Embryonic facial prominence (tissue), 1 donor: ENCODE measurements around the gene PCDHB6.
"Not testable (repeated sequence)": the region's sequence is repeated elsewhere in the genome, so short reads cannot be mapped to it uniquely, and the experiment has no call there.

Experiments used
- DNase-seq: peaks from one replicate; pipeline ENCODE4 v3.0.0-alpha.2; 2016; ENCODE audit errors: extremely low spot score

The PCDHB6 gene

DNA sequence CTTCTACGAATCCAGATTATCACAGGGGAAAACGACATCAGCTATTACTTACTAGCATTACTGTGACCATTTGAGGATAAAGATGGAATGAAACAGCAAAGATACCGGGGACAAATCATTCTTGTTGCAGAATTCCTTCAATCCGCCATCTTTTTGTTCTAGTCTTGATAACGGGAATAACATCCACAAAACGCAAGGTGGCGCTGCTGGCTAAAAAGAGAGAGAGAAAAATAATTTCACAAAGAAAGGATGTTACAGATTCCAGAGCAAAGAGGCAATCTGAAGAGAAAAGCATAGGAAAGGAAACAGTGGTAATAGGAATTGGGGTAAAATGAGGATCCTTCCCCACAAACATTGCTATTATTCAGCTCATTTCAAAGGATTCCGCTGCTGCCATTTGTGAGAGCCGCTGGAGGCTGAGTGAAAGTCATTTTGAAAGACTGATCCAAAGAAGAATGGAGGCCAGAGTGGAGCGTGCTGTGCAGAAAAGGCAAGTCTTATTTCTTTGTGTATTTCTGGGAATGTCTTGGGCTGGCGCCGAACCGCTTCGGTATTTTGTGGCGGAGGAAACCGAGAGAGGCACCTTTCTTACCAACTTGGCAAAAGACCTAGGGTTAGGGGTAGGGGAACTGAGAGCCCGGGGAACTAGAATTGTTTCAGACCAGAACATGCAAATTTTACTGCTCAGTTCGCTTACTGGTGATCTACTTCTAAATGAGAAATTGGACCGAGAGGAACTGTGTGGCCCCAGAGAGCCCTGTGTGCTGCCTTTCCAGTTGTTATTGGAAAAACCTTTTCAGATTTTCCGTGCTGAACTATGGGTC, 22.7 kb downstream of the PCDHB6 start, which contains the start of gene PCDHB7:
TSS of gene PCDHB7 (plus strand) at position 264 of the 824 bp plus-strand sequence. CDS start at position 456, 192 bp downstream.
- DNase-seq = no peak

DNA sequence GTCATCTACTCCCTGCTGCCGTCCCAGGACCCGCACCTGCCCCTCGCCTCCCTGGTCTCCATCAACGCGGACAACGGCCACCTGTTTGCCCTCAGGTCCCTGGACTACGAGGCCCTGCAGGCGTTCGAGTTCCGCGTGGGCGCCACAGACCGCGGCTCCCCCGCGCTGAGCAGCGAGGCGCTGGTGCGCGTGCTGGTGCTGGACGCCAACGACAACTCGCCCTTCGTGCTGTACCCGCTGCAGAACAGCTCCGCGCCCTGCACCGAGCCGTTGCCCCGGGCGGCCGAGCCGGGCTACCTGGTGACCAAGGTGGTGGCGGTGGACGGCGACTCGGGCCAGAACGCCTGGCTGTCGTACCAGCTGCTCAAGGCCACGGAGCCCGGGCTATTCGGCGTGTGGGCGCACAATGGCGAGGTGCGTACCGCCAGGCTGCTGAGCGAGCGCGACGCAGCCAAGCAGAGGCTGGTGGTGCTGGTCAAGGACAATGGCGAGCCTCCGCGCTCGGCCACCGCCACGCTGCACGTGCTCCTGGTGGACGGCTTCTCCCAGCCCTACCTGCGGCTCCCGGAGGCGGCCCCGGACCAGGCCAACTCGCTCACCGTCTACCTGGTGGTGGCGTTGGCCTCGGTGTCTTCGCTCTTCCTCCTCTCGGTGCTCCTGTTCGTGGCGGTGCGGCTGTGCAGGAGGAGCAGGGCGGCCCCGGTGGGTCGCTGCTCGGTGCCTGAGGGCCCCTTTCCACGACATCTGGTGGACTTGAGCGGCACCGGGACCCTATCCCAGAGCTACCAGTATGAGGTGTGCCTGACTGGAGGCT, 24.6 kb downstream of the PCDHB6 start:
- DNase-seq = not testable (repeated sequence)

DNA sequence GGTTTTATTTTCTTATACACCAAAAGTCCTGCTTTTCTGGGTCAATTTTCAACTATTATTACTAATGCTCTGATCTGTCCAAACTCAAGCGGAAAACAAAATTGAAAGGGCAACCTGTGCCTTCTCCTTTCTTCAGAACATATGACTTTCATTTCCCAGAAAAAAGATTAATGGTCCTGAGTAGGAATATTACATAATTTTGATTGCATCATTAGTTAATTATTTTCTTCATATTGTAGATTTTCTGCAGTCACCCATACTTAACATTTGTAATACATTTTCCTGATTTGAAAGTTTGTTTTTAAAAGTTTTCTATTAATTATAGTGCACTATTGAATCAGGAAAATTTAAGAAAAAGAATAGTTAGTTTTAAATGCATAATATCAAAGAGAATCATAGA, 26.1 kb downstream of the PCDHB6 start:
- DNase-seq = no peak

DNA sequence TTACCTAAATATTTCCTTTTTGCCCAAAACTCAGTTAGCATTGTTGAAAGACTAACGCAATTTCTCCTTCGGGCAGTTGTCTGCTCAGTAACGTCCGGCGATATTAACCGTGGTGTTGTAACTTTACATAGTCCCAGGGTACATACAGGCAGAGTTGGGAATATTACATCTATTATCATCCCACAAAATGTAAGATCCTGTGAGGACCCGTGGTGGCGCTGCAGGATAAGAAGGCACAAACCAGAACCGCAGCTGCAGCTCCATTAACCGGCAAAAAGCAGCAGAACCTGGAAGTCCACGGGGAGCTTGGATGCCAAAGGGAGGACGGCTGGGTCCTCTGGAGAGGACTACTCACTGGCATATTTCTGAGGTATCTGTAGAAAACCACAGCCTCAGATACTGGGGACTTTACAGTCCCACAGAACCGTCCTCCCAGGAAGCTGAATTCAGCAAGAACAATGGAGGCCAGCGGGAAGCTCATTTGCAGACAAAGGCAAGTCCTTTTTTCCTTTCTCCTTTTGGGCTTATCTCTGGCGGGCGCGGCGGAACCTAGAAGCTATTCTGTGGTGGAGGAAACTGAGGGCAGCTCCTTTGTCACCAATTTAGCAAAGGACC, 27.8 kb downstream of the PCDHB6 start, which contains the start of gene PCDHB8:
TSS of gene PCDHB8 (plus strand) at position 214 of the 615 bp plus-strand sequence. CDS start at position 459, 245 bp downstream.
- not testable (repeated sequence) for DNase-seq

DNA sequence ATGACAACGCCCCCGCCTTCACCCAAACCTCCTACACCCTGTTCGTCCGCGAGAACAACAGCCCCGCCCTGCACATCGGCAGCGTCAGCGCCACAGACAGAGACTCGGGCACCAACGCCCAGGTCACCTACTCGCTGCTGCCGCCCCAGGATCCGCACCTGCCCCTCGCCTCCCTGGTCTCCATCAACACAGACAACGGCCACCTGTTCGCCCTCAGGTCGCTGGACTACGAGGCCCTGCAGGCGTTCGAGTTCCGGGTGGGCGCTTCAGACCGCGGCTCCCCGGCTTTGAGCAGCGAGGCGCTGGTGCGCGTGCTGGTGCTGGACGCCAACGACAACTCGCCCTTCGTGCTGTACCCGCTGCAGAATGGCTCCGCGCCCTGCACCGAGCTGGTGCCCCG, 29.5 kb downstream of the PCDHB6 start:
- DNase-seq = not testable (repeated sequence)

GRCh38 chr5:141179876-141180275, 30.0 kb downstream of the PCDHB6 start:
- DNase-seq = not testable (repeated sequence)

DNA sequence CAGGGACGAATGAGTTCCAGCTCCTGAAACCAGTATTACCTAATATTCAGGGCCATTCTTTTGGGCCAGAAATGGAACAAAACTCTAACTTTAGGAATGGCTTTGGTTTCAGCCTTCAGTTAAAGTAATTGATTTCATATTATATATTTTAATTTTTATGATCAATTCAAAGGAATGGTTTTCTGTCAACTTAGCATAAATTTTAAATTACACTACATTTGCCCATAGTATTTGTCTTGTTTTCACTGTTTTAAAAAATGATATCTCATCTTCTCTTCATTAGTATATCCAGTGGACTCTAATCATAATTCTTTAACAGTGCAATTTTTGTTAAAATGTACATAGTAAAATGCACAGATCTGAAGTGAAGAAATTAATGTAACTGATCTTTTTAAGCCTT, 30.5 kb downstream of the PCDHB6 start:
- no peak for DNase-seq

DNA sequence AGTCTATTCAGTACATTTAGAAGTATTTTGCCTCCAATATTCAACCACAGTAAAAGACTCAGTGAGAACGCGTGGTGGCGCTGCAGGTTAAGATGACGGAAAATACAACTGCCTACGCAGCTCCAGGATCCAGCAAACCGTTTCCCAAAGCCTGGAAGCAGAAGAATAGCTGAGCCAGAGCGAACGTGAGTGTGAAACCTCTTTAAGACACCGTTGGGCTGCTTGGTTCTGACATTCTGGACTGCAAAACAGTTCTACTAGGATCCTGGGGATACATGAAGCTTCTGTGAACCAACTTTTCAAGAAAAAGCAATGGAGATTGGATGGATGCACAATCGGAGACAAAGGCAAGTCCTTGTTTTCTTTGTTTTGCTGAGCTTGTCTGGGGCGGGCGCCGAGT, 32.4 kb downstream of the PCDHB6 start, which contains the start of gene PCDHB16:
TSS of gene PCDHB16 (plus strand) at position 140 of the 400 bp plus-strand sequence. CDS start at position 313, 173 bp downstream.
- no peak for DNase-seq

GRCh38 chr5:141184117-141184855, 34.4 kb downstream of the PCDHB6 start:
- DNase-seq = not testable (repeated sequence)

DNA sequence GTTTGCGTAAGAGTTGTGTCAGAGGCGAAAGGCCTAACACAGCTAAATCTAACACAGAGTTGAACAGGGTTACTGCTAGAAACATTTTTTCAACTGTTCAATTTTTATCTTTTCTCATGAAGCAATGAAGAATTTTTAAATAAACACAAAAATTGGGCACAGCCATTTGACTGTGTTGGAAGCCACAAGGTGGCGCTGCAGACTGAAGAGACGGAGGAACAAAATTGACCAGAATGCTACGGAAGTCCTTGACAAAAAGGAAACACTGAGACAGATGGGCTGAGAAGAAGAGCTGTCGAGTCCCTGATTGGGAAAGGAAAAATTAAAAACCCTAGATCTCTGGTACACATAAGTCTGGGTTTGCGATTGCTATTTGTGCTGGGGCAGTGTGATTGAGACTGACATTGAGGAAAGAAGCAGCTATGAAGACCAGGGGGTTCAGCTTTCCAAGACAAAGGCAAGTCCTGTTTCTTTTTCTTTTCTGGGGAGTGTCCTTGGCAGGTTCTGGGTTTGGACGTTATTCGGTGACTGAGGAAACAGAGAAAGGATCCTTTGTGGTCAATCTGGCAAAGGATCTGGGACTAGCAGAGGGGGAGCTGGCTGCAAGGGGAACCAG, 37.1 kb downstream of the PCDHB6 start, which contains the start of gene PCDHB9:
TSS of gene PCDHB9 (plus strand) at position 265 of the 616 bp plus-strand sequence. CDS start at position 423, 158 bp downstream.
- DNase-seq = no peak

DNA sequence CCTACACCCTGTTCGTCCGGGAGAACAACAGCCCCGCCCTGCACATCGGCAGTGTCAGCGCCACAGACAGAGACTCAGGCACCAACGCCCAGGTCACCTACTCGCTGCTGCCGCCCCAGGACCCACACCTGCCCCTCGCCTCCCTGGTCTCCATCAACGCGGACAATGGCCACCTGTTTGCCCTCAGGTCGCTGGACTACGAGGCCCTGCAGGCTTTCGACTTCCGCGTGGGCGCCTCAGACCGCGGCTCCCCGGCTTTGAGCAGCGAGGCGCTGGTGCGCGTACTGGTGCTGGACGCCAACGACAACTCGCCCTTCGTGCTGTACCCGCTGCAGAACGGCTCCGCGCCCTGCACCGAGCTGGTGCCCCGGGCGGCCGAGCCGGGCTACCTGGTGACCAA, 38.8 kb downstream of the PCDHB6 start:
- DNase-seq = not testable (repeated sequence)

DNA sequence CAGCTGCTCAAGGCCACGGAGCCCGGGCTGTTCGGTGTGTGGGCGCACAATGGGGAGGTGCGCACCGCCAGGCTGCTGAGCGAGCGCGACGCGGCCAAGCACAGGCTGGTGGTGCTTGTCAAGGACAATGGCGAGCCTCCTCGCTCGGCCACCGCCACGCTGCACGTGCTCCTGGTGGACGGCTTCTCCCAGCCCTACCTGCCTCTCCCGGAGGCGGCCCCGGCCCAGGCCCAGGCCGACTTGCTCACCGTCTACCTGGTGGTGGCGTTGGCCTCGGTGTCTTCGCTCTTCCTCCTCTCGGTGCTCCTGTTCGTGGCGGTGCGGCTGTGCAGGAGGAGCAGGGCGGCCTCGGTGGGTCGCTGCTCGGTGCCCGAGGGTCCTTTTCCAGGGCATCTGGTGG, 39.3 kb downstream of the PCDHB6 start:
- DNase-seq = not testable (repeated sequence)

GRCh38 chr5:141192110-141192725, 42.4 kb downstream of the PCDHB6 start, which contains the start of gene PCDHB10:
PCDHB10 (plus strand) TSS chr5:141192353; CDS start chr5:141192553, 200 bp downstream.
- no peak for DNase-seq

DNA sequence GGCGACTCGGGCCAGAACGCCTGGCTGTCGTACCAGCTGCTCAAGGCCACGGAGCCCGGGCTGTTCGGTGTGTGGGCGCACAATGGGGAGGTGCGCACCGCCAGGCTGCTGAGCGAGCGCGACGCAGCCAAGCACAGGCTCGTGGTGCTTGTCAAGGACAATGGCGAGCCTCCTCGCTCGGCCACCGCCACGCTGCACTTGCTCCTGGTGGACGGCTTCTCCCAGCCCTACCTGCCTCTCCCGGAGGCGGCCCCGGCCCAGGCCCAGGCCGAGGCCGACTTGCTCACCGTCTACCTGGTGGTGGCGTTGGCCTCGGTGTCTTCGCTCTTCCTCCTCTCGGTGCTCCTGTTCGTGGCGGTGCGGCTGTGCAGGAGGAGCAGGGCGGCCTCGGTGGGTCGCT, 44.5 kb downstream of the PCDHB6 start:
- DNase-seq = not testable (repeated sequence)

DNA sequence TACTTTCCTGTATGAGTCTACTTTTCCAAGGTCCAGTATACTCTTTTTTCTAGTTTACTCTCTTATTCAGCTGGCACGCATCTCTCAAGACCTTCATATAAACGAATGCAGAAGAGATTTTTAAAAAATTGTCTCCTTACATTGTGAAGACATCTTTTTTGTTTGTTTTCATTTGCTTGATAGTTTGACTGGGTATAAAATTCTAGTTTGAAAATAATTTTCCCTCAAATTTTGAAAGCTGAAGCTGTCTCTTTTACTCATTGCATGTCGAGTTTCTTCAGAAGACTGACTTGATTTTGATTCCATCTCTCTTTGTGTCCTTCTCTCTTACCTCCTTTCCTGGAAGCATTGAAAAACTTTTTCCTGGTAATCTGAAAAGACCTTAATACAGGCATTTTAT, 46.5 kb downstream of the PCDHB6 start:
- DNase-seq = no peak

- DNase-seq = no peak
These were observed 49.7 kb downstream of the PCDHB6 start, which contains the start of gene PCDHB11 for GRCh38 chr5:141199359-141200235. PCDHB11 (plus strand) TSS chr5:141199627; CDS start chr5:141199775, 148 bp downstream.

DNA sequence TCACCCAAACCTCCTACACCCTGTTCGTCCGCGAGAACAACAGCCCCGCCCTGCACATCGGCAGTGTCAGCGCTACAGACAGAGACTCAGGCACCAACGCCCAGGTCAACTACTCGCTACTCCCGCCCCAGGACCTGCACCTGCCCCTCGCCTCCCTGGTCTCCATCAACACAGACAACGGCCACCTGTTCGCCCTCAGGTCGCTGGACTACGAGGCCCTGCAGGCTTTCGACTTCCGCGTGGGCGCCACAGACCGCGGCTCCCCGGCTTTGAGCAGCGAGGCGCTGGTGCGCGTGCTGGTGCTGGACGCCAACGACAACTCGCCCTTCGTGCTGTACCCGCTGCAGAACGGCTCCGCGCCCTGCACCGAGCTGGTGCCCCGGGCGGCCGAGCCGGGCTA, 51.3 kb downstream of the PCDHB6 start:
- DNase-seq = not testable (repeated sequence)

DNA sequence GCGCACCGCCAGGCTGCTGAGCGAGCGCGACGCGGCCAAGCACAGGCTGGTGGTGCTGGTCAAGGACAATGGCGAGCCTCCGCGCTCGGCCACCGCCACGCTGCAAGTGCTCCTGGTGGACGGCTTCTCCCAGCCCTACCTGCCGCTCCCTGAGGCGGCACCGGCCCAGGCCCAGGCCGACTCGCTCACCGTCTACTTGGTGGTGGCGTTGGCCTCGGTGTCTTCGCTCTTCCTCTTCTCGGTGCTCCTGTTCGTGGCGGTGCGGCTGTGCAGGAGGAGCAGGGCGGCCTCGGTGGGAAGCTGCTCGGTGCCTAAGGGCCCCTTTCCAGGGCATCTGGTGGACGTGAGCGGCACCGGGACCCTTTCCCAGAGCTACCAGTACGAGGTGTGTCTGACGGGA, 51.8 kb downstream of the PCDHB6 start:
- not testable (repeated sequence) for DNase-seq
